Measurements from ENCODE around the gene GPS1.

GRCh38 chr17:82012261-82012639 lies 39.4 kb upstream of the GPS1 start:
- TF ChIP-seq POLR2A (IDR thresholded peaks at IDR 0.05), result no peak
- TF ChIP-seq CTCF (IDR thresholded peaks at IDR 0.05 in 8 of 11, conservative IDR thresholded peaks at IDR 0.05 in 3 of 11), result no peak
- TF ChIP-seq POLR2AphosphoS5 (IDR thresholded peaks at IDR 0.05), result peak in 1 of 3 donors; percentile 8

All from spleen (tissue), 7 donors.